CD14-positive monocyte (primary cell): ENCODE measurements around the gene CNTNAP2. TPM values are rescaled to one million over a fixed set of nuclear protein-coding genes. Genes with fewer than 3 reads are reported as not detected.

Experiments used
- DNase-seq, 3 donors: peaks; one replicate each; pipeline ENCODE4 v3.0.0-alpha.2; 2011 to 2022
- H2AFZ ChIP-seq: 2 replicates; pipeline ENCODE4 v1.6.0; 2012; ENCODE audit warnings: mild to moderate bottlenecking, low read depth, low read length, inconsistent platforms; ENCODE audit not compliant: insufficient read depth, poor library complexity, severe bottlenecking
- H3K27ac ChIP-seq, 2 donors: 1 replicate in 1 of 2; 2 replicates in 1 of 2; pipeline ENCODE4 v1.5.1; 2012 to 2013; ENCODE audit warnings: low read length in 2 of 2, control low read depth in 1 of 2, inconsistent platforms in 1 of 2, low read depth in 1 of 2, mild to moderate bottlenecking in 1 of 2
- H3K27me3 ChIP-seq, 2 donors: one replicate each; pipeline versions ENCODE4 v1.6.0 to v1.6.1; 2011 to 2013; ENCODE audit warnings: low read length in 2 of 2; ENCODE audit not compliant: control insufficient read depth in 2 of 2, insufficient read depth in 2 of 2
- H3K36me3 ChIP-seq, 2 donors: replicated peaks in 1 of 2; 1 replicate in 1 of 2; 2 replicates in 1 of 2; pipeline versions ENCODE4 v1.5.1 to v1.6.1; 2012 to 2013; ENCODE audit warnings: low read length in 2 of 2, control low read depth in 1 of 2, inconsistent platforms in 1 of 2, mild to moderate bottlenecking in 1 of 2; ENCODE audit not compliant: insufficient read depth in 2 of 2, control insufficient read depth in 1 of 2
- H3K4me1 ChIP-seq, 2 donors: 1 replicate in 1 of 2; 2 replicates in 1 of 2; pipeline versions ENCODE4 v1.5.1 to v1.6.1; 2012 to 2013; ENCODE audit warnings: low read length in 2 of 2, control low read depth in 1 of 2, inconsistent platforms in 1 of 2, mild to moderate bottlenecking in 1 of 2, moderate library complexity in 1 of 2; ENCODE audit not compliant: insufficient read depth in 2 of 2, control insufficient read depth in 1 of 2
- H3K4me2 ChIP-seq: replicated peaks from 2 replicates; pipeline ENCODE3; 2012; ENCODE audit warnings: low read length, moderate library complexity, mild to moderate bottlenecking; ENCODE audit not compliant: poor library complexity, severe bottlenecking; ENCODE audit errors: extremely low read depth
- H3K4me3 ChIP-seq, 3 experiments: fragments of 200-600 bp in 1 of 3; sonication (generic) in 1 of 3; replicated peaks in 1 of 3; 1 replicate in 2 of 3; 2 replicates in 1 of 3; pipeline ENCODE4 v1.5.1; 2011 to 2013; ENCODE audit warnings: low read length in 3 of 3, mild to moderate bottlenecking in 3 of 3, control low read depth in 2 of 3, low read depth in 2 of 3, inconsistent platforms in 1 of 3, moderate library complexity in 1 of 3
- H3K79me2 ChIP-seq: 2 replicates; pipeline ENCODE4 v1.6.0; 2012; ENCODE audit warnings: mild to moderate bottlenecking, control low read depth, inconsistent platforms, low read length, moderate library complexity; ENCODE audit not compliant: insufficient read depth
- H3K9ac ChIP-seq: 2 replicates; pipeline ENCODE4 v1.6.0; 2017; ENCODE audit warnings: low read length, mild to moderate bottlenecking; ENCODE audit not compliant: insufficient read depth, poor library complexity, severe bottlenecking
- H3K9me3 ChIP-seq, 2 donors: replicated peaks in 1 of 2; 1 replicate in 1 of 2; 2 replicates in 1 of 2; pipeline versions ENCODE4 v1.5.1 to v1.6.1; 2012 to 2013; ENCODE audit warnings: low read length in 2 of 2, control low read depth in 1 of 2; ENCODE audit not compliant: control insufficient read depth in 1 of 2, insufficient read depth in 1 of 2
- H4K20me1 ChIP-seq: 2 replicates; pipeline ENCODE4 v1.6.0; 2012; ENCODE audit warnings: mild to moderate bottlenecking, low read length, control low read depth, moderate library complexity; ENCODE audit not compliant: insufficient read depth
- H3K27ac Mint-ChIP-seq, 7 donors: one replicate each; pipeline ENCODE4 v1.8.0; 2020; ENCODE audit warnings: mild to moderate bottlenecking in 7 of 7, mixed read lengths in 7 of 7, moderate library complexity in 6 of 7, inconsistent platforms in 2 of 7
- H3K27me3 Mint-ChIP-seq, 3 donors: one replicate each; pipeline ENCODE4 v1.8.0; 2021 to 2022; ENCODE audit warnings: low read depth in 3 of 3, mild to moderate bottlenecking in 3 of 3, mixed read lengths in 3 of 3, moderate library complexity in 3 of 3, inconsistent platforms in 1 of 3
- H3K36me3 Mint-ChIP-seq, 2 donors: one replicate each; pipeline ENCODE4 v1.8.0; 2020; ENCODE audit warnings: mixed read lengths in 2 of 2, inconsistent platforms in 1 of 2, mild to moderate bottlenecking in 1 of 2
- H3K4me1 Mint-ChIP-seq: one replicate; pipeline ENCODE4 v1.8.0; 2020; ENCODE audit warnings: mild to moderate bottlenecking, mixed read lengths
- H3K4me3 Mint-ChIP-seq, 2 donors: one replicate each; pipeline ENCODE4 v1.8.0; 2020; ENCODE audit warnings: mild to moderate bottlenecking in 2 of 2, mixed read lengths in 2 of 2, moderate library complexity in 1 of 2
- H3K9me3 Mint-ChIP-seq, 7 donors: one replicate each; pipeline ENCODE4 v1.8.0; 2020 to 2022; ENCODE audit warnings: mixed read lengths in 7 of 7, mild to moderate bottlenecking in 6 of 7, moderate library complexity in 6 of 7, inconsistent platforms in 2 of 7
- WGBS: methylation state at CpG from one replicate; pipeline ENCODE4 v1.1.5; 2013; ENCODE audit warnings: missing lambda C conversion rate; ENCODE audit not compliant: insufficient coverage; 5-methylcytosine and 5-hydroxymethylcytosine counted together
- intact Hi-C, 2 donors: fragments of 100-400 bp; cut with micrococcal nuclease; formaldehyde crosslinking; loops; one replicate each; pipeline versions ENCODE4 v1.15.0 to v1.15.1; 2023
- polyA plus RNA-seq, 3 donors: library from polyadenylated mRNA; depleted of rRNA in 1 of 3; unstranded in 2 of 3; stranded (reverse) in 1 of 3; fragments of 300-500 nt in 2 of 3; fragments of >200 nt in 1 of 3; fragmentation: Illumina TruSeq in 2 of 3; gene quantifications; 1 replicate in 2 of 3; 2 replicates in 1 of 3; pipeline ENCODE4 v1.2.3, GENCODE V29; 2012 to 2021
- TF ChIP-seq, protein P1 (sequence below): fragments of 200-600 bp; IDR thresholded peaks from one replicate; pipeline ENCODE4 v1.8.0; 2022; ENCODE audit warnings: antibody characterized with exemption, mild to moderate bottlenecking

The CNTNAP2 gene
- polyA plus RNA-seq, 3 donors = 0.01 TPM; not detected in 2

DNA sequence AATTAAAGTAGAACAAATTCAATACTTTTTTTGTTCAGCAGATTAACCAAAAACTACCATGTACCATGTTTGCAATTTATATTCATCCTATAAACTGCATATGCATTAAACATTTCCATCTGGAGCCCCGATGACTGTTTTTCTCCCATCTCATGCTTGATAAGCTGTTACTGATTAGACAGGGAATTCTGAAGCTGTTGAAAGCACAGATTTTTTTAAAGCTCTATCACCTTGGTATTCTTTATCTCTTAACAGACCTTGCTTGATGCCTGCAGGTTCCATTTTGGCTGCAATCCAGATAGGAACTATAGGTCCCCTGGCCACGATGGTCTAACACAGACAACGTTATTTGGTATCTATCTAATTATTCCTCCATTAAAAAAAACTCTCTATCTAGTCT, 961.7 kb downstream of the CNTNAP2 start:
- intact Hi-C loops = no loop called here
- H3K4me3 Mint-ChIP-seq = no peak overlapping the region
- Histone ChIP-seq H3K4me2 (no peak overlapping the region), H3K79me2 (no peaks in the 10 kb centered on the region), H2AFZ (no peak overlapping the region), H3K4me3 (no peak overlapping the region), H3K4me1 (no peaks in the 10 kb centered on the region), H4K20me1 (no peaks in the 10 kb centered on the region), H3K36me3 (no peaks in the 10 kb centered on the region), H3K9me3 (peaks cover 0 to 7% of the 10 kb centered on the region in 2 donors), H3K27ac (no peak overlapping the region), H3K9ac (no peak overlapping the region), H3K27me3 (no peaks in the 10 kb centered on the region)
- DNase-seq = no peak
- WGBS = no CpG with 5 or more reads among the region's 3 CpGs
- no peak overlapping the region for H3K27ac Mint-ChIP-seq
- no peaks in the 10 kb centered on the region for H3K4me1 Mint-ChIP-seq
- no peaks in the 10 kb centered on the region for H3K27me3 Mint-ChIP-seq
- H3K9me3 Mint-ChIP-seq = peaks cover 2 to 7% (median 4%) of the 10 kb centered on the region in 7 donors
- no peaks in the 10 kb centered on the region for H3K36me3 Mint-ChIP-seq
- TF ChIP-seq, protein P1, sequence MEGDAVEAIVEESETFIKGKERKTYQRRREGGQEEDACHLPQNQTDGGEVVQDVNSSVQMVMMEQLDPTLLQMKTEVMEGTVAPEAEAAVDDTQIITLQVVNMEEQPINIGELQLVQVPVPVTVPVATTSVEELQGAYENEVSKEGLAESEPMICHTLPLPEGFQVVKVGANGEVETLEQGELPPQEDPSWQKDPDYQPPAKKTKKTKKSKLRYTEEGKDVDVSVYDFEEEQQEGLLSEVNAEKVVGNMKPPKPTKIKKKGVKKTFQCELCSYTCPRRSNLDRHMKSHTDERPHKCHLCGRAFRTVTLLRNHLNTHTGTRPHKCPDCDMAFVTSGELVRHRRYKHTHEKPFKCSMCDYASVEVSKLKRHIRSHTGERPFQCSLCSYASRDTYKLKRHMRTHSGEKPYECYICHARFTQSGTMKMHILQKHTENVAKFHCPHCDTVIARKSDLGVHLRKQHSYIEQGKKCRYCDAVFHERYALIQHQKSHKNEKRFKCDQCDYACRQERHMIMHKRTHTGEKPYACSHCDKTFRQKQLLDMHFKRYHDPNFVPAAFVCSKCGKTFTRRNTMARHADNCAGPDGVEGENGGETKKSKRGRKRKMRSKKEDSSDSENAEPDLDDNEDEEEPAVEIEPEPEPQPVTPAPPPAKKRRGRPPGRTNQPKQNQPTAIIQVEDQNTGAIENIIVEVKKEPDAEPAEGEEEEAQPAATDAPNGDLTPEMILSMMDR = no peak

DNA sequence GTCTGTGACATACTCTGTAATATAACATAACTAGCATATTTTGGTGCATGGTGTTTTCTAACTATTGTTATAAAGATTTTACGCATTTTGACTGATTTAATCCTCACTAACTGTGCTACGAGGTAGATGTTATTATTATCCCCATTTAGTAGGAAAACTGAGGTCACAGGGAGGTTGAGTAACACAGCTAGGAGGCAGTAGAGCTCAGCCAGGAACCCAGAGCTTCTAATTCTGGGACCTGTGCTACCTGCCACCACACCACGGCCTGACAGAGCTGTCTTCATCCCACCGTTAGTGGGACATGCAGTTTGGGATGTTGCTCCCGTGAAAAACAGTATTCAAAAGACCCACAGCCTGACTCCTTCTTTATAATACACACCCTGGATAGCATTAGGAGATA, 962.5 kb downstream of the CNTNAP2 start:
- TF ChIP-seq, protein P1 = no peak

More for the DNA sequence above, 962.5 kb downstream of the CNTNAP2 start:
- Mint-ChIP-seq H3K27me3 (no peaks in the 10 kb centered on the region), H3K27ac (no peak overlapping the region), H3K36me3 (no peaks in the 10 kb centered on the region), H3K4me1 (no peaks in the 10 kb centered on the region), H3K4me3 (no peak overlapping the region), H3K9me3 (peaks cover 0 to 7% (median 2%) of the 10 kb centered on the region in 7 donors)
- Histone ChIP-seq H3K4me3 (no peak overlapping the region), H2AFZ (no peak overlapping the region), H3K27ac (no peak overlapping the region), H3K9me3 (peaks cover 0 to 7% of the 10 kb centered on the region in 2 donors), H3K27me3 (no peaks in the 10 kb centered on the region), H3K79me2 (no peaks in the 10 kb centered on the region), H3K36me3 (no peaks in the 10 kb centered on the region), H4K20me1 (no peaks in the 10 kb centered on the region), H3K4me1 (no peaks in the 10 kb centered on the region), H3K9ac (no peak overlapping the region), H3K4me2 (no peak overlapping the region)
- intact Hi-C loops = no loop called here
- no peak for DNase-seq
- WGBS = 100% methylated on average over 1 of the region's 5 CpGs
